Colon (tissue), 2 donors: ENCODE measurements around the gene PPFIA2.

Experiments used
- FAIRE-seq: peaks from 2 replicates; lab custom pipeline; 2012; peaks lifted over from hg19 to GRCh38; lab: Jason Lieb, UNC
- donor health status: control.
- donor health status: control.

Gene PPFIA2

DNA sequence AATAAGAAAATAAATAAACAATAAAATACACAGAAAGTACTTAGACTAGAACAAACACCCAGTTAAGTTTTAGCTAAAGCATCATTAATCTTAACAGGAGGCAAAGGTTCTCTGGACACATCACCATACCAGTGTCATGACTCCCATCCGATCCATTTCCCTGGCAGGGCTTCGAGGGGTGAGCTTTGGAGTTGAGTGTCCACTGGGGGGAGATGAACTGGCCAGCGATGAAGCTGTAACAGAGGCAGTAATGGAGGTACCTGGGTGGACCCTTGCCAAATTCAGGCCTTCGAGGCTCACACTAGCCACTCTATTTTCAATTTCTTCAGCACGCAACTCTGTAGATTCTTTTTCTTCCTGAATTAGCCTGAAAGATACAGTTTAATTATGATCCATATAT is 411.7 kb downstream of the PPFIA2 start:
- FAIRE-seq = no peak

DNA sequence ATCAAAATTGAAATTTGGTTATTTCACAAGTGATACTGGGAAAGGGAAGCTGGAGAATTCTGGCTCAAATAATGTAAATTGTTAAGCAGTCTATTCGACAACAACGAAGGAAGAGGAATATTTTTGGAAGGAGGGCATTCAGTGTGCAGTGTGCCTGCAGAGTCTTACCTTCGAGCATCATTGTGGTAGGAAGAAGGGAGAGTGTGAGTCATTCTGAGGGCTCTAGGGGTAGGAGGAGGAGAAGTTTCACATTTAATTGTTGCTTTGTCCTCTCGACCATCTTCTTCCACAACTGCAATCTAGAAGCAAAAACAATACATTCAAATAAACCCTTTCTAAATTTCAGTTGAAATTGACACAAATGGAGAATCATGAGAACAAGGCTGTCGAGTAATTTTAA is 418.2 kb downstream of the PPFIA2 start:
- FAIRE-seq = no peak

DNA sequence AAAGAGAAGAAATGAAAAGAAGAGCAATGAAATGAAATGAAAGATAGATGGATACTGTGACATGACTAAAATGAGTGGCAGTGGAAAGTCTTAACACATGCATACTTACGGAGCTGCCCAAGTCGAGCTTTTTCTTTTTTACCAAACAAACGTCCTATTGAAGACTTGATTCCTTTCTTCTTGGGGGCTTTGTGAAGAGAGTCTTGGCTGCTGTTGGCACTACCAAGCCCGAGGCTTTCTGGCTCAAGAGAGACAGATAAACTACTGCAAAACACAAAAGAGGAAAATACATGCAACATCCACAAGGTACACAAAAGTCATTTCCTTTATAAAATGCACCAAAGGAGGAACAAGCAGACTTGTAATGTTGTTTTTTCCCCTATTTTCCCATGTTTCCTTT is 420.1 kb downstream of the PPFIA2 start:
- FAIRE-seq = no peak

DNA sequence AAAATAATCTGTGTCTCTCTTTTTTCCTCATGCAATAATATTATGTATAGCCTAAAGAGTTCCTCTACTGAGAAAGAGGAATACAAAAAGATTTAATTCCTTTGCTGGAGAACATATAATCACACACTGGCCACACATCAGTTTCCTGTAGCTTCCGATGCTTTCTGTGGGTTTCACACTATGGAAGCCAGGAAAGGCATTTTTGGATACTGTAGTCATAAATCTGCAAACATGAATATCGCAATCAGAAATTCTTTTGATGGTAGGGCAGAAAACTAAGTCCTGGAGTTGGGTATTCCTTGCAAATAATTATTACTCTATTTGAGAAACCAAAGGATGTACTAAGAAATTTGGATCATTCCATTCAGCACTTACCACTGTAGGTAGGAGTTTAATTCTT is 421.3 kb downstream of the PPFIA2 start:
- no peak for FAIRE-seq

DNA sequence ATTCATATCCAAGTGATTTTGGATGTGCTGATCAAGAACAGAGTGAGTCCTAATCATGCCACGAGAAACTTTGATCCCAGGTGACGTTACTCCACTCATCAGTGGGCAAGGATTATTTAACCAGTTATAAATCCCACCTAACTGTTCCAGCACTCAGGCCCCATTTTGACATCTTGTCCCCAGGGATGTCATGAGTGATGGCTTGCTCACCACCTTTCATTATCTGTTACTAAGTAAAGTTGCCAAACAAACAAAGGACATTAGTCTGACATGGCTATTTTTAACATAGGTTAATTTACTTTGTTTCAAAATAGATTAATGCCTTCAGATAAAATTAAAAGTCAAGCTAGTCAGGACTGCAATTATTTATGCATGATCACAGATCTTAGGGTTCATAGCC is 425.3 kb downstream of the PPFIA2 start:
- no peak for FAIRE-seq

DNA sequence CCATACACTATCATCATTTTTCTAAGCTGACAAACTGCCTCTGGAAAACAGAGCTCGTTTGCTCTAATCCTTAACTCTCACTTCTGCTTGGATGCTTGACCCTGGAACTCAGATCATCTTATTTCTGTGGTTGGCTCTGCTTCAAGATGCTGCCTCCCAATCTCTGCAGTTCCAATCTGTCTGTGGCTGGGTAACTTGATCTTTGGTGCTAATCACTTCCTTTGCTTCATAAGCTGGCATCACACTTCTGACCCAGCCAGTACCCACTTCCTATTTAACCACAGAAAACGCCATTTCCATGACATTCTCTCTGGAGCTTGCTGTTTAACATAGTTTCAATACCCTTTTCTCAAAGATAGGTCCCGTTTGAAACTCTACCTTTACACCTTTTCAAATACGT is 427.1 kb downstream of the PPFIA2 start:
- FAIRE-seq = no peak

DNA sequence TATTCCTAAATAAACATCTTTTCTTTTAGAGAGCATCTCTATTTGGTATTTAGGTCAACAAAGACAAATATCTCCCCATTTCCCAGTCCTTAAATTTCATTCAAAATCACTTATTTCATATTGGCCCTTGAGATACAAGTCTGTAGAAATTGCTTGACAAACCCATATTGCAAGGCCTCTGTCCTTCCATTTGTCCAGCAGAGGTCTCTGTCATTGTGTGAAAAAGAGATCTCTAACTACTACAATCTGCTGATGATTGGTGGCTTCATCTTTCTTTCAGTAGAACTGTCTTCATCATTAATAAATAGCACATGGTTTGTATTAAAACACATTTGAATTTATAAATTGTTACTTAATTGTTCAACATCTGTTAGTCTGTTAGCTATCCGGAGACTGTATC is 428.7 kb downstream of the PPFIA2 start:
- no peak for FAIRE-seq

DNA sequence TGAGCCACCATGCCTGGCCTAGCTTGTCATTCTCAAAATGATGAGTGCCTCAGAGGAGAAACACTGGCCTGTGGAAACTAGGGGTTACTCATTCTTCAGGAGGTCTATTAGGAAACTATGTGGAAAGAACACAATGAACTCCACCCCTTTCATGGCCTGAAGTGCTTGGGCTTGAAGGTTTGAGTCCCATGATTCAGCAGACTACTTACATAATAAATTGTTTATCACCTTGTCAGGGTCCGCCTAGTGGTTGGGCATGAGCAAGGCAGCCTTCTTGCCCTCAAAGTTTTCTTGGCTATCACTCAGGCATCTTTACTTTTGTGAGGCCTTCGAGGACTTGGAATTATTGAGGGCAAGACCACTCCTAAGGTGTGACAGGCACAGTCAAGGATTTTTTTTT is 430.1 kb downstream of the PPFIA2 start:
- no peak for FAIRE-seq

DNA sequence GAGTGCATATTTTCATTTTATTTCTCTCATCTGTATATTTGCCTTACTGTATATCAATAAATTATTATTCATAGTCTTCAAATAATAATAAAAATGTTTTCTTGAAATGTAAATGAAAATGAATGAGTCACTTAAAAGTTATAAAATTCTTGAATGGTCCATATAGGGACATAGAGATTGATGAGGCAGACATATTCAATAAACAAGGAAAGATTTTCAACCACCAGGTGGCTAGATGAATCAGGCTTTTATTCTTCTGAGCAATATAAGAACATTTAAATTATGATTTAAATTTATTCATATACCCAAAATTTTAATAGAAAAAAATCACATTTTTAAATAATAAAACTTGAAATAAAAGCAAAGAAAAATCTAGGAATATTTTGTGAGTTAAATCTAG is 431.7 kb downstream of the PPFIA2 start:
- FAIRE-seq = peak; percentile 28

DNA sequence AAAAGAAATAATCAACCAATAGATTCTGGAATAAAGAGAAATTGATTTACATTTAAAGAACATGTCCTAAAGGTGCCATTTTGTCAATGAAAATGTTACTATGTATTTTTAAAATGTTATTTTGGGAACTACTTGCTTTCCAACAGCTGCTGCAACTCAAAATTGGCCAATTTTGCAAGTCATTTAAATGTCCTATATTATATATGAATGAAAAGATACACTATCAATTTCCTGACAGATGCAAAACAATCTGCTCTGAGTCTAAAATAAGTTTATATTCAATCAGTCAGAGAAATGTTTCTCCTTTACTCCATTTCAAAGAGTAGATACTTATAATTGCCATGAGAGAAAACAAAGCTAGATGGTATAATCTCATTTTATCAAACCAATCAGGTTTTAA is 434.1 kb downstream of the PPFIA2 start:
- no peak for FAIRE-seq

DNA sequence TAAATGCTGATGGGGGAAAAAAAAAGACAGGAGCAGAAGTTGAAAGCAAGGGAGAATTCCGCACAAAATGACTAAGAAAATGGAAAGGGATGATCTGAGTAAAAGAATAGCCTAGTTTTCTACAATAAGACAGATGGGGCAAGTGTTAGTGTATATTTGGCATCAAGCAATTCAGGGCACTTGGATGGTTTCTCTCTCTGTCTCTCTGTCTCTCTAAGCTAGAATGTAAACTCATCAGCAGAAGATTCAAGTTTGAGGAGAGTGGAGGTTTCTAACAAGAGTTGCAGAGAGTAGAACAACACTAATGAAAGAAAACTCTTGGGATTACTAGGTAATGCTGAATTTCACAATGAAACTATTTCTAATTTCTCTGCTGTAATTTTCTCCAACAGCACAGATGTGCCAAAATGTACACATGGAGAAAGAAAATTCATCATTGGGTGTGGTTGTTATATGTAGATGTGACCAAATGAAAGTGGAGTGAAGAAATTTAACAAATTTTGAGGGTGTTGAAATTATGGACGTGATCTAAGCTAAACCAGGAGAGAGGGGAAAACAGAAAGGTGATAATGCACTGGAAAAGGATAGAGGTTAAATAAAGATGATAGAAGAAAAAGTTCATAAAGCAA is 444.1 kb downstream of the PPFIA2 start:
- FAIRE-seq = no peak

DNA sequence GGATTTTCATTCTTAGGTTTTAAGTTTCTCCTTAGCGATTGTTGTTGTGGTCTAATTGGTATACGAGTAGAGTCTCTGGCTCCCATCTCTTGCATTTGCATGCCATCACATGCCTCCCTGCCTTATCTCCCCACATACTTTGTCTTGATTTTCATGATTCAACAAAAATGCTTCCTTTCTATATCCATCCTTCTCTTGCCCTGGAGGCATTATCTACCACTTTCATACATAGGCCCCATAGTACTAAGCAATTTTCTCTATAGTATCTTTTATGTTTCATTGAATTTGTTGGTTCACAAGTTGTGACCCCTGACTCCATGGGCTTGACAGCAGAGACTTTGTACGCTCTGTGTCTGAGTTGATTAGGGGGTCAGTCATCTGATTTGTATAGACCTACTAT is 455.2 kb downstream of the PPFIA2 start:
- FAIRE-seq = no peak

DNA sequence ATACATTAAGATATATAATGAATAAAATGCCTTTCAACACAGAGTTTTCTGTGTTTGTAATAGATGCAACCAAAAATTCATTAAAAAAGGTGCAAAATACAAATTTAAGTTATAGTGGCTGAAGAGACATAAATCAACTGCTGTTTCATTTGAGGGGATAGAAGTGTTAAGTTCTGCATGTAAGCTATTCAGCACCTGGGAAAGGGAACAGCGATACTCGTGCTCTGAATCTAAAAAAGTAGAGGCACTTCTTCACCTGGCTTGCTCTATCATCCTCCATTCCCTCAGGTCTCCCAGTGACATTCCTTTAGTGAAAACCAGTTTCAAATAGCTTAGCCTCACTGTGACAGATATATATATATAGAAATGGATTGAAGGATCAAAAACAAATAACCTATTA is 458.7 kb downstream of the PPFIA2 start:
- no peak for FAIRE-seq

DNA sequence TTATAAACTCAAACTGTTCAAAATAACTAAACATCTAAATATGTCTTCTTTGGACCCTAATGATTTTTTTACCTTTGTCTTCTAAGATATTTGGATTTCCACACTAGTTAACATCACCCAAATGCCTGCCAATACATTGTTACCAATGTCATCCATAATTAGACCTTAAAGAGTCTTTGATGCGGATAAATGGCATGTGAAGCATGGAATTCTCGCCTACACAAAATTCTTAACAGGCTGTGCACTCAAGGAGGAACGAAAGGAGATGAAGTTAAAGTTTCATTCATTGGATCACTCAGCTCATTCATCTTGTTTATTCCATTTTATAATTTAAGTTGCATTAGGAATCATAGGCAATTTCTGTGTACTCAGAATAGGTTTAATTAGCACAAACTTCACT is 461.5 kb downstream of the PPFIA2 start:
- no peak for FAIRE-seq

DNA sequence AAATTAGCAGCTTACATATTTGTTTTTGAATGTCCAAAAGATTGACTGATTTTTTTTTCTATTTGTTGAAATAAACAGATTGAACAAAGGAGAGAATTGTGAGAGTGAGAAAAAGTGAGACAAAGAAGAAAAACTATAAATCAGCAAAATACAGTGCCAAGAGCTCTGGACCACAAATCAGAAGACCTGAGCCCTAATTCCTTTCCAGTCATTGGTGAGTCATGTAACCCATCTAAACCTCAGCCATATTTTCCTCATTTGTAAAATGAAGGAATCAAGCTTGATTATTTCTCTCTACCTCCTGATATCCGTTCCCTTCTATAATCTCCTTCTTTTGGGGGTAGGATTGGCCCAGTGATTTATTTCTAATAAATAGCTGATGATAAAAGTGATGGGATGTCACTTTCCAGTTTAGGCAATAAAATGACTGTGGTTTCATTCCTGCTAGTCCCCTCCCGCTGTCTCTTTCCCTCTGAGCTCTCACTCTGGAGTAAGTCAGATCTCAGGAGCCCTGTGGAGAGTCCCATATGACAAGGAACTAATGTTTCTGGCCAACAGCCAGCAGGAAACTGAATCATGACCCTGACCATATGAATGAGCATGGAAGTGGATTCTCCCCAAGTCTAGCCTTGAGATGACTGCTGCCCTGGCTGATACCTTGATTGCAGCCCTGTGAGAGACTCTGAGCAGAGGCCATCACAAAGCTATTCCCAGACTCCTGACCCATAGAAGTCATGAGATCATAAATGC is 462.4 kb downstream of the PPFIA2 start:
- no peak for FAIRE-seq

DNA sequence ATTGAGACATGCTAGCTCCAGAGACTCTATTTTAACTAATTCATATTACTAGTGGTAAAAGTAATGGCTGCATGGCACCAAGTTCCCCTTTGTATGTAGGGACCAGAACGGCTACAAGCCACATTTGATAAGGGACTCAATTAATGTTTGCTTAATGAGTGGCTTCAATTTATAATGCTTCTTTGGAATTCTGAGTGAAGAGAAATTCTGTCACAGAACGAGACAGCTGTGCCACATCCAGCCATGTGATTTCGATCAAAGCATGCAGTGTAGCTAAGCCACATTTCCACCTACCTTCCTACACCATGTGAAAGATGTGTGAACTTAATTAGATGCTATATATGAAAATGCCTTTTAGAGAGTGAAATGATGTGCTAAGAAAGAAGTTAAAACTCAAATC is 463.9 kb downstream of the PPFIA2 start:
- no peak for FAIRE-seq

DNA sequence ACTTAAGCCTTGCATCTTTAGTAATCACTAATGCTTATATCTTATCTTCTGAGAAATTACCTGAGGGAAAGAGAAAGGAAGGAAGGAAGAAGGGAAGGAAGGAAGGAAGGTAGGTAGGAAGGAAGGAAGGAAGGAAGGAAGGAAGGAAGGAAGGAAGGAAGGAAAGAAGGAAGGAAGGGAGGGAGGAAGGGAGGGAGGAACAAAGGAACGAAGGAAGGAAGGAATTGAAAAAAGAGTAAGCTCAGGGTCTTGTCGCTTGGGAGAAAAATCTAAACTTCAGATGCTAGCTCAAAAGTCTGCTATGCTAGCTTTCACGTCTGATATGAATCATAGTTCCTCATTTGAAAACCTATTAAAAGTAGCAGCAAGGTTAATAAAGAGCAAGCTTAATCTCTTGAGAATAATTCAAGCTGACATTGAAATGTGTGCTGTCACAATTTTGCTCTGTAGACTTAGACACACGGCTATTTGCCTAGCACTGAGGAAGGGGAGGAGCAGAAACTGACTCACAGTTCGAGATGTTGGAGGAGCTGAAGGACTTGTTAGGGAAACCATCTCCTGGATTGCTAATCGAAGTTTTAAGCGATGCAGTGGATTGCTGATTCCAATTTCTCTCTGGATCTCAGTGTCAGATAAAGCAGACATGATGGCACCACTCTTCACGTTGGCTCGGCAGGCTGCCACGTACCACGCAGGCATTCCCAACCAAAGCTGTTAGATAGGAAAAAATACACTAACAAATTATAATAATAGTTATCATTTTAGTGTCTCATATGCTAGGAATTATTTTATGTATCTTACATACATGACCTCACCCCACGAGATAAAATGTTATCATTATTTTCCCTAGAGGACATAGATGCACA is 464.6 kb downstream of the PPFIA2 start:
- FAIRE-seq = no peak

DNA sequence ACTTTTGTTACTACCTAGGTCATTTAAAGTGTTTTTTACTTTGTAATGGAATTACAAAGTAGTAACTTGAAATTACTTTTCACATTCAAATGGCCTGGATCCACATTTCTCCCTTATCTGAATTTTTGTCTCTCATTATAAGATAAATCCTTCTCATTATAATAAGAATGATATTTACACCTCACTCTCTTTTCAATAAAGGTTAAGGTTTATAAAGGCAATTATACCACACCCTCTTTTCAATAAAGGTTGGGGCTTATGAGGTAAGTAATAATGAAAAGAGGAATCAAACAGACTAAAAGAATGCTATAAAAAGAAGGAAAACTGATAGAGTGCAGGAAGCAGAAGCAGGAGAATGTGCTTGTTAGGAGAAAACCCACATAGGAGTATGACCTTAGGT is 470.5 kb downstream of the PPFIA2 start:
- FAIRE-seq = no peak

DNA sequence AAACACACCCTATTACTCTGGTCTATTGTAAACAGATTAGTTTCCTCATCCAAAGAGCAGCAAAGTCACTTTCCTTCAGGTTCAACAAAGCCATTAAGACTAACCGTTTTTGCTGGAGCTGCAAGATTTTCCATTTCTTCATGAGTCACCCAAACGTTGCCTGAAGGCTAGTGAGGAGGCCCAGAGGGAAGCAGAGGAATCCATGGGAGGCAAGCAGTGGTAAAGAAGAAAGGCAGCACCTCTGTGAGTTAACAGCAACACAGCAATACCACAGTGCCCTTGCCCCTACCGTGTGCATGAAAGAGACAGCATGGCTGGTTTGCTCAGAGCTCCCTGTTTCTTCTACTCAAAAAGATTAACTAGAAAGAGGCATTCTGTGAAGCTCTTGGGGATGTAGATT is 475.0 kb downstream of the PPFIA2 start:
- FAIRE-seq = no peak

DNA sequence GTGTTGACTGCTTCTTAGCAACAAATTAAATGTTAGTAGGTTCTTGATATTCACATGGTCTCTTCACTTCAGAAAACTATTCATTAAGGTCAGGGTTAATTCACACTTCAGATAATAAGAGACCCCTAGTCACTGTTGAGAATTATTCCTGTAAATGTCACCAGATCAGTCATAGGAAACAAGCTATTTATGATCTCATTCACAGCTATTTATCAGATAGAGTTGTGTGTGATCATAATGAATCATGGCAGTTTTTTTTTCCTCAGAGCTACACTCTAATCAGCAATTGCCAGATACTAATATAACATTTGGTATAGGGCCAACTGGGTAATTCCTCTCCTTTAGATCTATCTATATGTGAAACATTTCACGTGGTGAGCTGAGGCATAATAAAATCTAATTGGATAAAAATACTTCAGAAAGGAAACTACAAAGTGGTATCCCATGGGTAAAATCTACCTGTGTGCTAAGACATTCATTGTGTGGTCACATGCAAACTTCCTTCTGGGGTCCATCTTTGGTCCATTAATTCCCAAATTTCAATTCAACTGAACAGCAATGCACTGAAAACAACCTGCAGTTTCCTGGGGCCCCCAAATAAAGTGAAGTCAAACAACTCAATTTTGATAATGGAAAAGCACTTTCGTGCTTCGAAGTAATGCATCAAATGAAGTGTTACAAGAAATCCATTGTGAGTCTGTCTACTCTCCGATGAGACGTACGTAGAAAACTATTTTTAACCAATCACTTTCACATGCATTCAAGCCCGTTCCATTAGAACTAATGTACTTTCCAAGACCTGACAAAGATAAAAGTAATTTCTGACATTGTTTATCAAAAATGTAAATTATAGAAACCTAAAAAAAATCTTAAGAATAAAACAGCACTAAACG is 484.3 kb downstream of the PPFIA2 start:
- FAIRE-seq = no peak

DNA sequence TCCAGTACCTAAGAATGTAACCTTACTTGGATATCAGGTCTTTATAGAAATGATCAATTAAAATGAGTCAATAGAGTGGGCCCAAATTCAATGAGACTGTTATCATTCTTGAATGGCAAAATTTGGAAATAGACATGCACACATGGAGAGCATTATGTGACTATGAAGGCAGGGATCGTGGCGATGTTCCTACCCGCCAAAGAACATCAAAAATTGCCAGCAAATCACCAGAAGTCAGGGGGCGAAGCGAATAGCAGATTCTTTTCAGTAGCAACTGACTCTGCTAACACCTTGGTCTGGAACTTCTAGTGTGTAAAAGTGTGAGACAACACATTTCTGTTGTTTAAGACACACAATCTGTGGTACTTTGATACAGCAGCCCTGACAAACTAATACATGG is 488.8 kb downstream of the PPFIA2 start:
- FAIRE-seq = no peak

DNA sequence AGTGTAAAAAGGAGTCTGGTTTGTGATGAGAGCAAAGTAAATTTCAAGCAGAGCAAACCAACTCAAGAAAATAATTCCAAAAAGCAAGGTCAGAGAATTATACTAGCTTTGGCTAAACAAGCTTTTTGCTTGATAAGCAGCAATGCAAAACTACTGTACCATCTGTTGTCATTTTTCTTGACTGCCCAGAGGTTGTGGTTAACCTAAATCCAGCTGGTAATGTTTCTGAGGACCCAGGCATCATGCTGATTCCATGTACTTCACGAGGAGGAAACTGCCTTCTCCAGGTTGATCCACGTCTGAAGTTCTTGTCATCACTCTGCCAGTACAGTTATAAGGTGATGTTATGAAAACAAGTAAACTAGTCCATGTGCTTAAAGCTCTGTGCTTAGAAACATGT is 496.1 kb downstream of the PPFIA2 start:
- no peak for FAIRE-seq
